PFSK-1 (cell line): ENCODE measurements around the gene BRIP1.

Source experiments
- FOXP2 ChIP-seq: optimal IDR thresholded peaks from 2 replicates; pipeline ENCODE3; 2011; ENCODE audit warnings: borderline replicate concordance, control low read depth, inconsistent platforms; ENCODE audit not compliant: insufficient read depth; ENCODE audit errors: extremely low read length, extremely low read depth
- POLR2AphosphoS5 ChIP-seq: IDR thresholded peaks from 2 replicates; pipeline ENCODE4 v1.6.1; 2012; ENCODE audit warnings: low read depth, mild to moderate bottlenecking, control low read depth, low read length, moderate library complexity
- SIN3A ChIP-seq: IDR thresholded peaks from 2 replicates; pipeline ENCODE4 v1.6.1; 2012; ENCODE audit warnings: mild to moderate bottlenecking, low read length, moderate library complexity, borderline replicate concordance; ENCODE audit not compliant: insufficient read depth
- TAF1 ChIP-seq: IDR thresholded peaks from 2 replicates; pipeline ENCODE4 v1.6.1; 2012; ENCODE audit warnings: low read length, control low read depth, borderline replicate concordance; ENCODE audit not compliant: insufficient read depth
- TF ChIP-seq, protein P1 (sequence below), 2 experiments: IDR thresholded peaks; 2 replicates each; pipeline versions ENCODE4 v1.6.1 to v1.8.0; 2011 to 2012; ENCODE audit warnings: low read depth in 2 of 2, low read length in 2 of 2, control low read depth in 1 of 2, inconsistent platforms in 1 of 2, mild to moderate bottlenecking in 1 of 2, moderate library complexity in 1 of 2; ENCODE audit not compliant: insufficient read depth in 1 of 2

The BRIP1 gene

GRCh38 chr17:61793565-61793964, 69.8 kb downstream of the BRIP1 start:
- TF ChIP-seq SIN3A (no peak), FOXP2 (no peak), POLR2AphosphoS5 (no peak), TAF1 (no peak)
- TF ChIP-seq, protein P1, sequence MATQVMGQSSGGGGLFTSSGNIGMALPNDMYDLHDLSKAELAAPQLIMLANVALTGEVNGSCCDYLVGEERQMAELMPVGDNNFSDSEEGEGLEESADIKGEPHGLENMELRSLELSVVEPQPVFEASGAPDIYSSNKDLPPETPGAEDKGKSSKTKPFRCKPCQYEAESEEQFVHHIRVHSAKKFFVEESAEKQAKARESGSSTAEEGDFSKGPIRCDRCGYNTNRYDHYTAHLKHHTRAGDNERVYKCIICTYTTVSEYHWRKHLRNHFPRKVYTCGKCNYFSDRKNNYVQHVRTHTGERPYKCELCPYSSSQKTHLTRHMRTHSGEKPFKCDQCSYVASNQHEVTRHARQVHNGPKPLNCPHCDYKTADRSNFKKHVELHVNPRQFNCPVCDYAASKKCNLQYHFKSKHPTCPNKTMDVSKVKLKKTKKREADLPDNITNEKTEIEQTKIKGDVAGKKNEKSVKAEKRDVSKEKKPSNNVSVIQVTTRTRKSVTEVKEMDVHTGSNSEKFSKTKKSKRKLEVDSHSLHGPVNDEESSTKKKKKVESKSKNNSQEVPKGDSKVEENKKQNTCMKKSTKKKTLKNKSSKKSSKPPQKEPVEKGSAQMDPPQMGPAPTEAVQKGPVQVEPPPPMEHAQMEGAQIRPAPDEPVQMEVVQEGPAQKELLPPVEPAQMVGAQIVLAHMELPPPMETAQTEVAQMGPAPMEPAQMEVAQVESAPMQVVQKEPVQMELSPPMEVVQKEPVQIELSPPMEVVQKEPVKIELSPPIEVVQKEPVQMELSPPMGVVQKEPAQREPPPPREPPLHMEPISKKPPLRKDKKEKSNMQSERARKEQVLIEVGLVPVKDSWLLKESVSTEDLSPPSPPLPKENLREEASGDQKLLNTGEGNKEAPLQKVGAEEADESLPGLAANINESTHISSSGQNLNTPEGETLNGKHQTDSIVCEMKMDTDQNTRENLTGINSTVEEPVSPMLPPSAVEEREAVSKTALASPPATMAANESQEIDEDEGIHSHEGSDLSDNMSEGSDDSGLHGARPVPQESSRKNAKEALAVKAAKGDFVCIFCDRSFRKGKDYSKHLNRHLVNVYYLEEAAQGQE (IDR thresholded peaks at IDR 0.05; ENCODE audit: insufficient read depth in 1 of 2, low read depth in 2 of 2, low read length in 2 of 2): no peak

DNA sequence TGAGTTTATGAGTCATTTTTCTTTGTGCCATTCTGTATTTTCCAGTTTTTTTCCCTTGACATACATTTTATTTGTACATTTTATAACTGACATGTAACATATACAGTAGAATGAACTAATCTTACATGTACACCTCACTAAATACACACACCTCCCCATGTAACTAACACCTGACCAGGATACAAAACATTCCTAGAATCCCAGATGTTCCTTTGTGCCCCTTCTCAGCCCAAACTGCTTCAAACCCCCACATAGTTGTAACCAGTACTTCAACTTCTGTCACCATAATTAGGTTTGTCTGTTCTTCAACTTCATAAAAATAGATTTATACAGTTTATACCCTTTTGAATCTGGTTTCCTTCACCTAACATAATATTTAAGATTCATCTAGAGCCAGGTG, 73.5 kb downstream of the BRIP1 start:
- no peak for TF ChIP-seq POLR2AphosphoS5
- no peak for TF ChIP-seq FOXP2
- TF ChIP-seq SIN3A: no peak
- TF ChIP-seq, protein P1 (IDR thresholded peaks at IDR 0.05; ENCODE audit: insufficient read depth in 1 of 2, low read depth in 2 of 2, low read length in 2 of 2): no peak
- TF ChIP-seq TAF1: no peak

- TF ChIP-seq TAF1: no peak
- TF ChIP-seq, protein P1 (IDR thresholded peaks at IDR 0.05; ENCODE audit: insufficient read depth in 1 of 2, low read depth in 2 of 2, low read length in 2 of 2): no peak
- no peak for TF ChIP-seq FOXP2
- no peak for TF ChIP-seq POLR2AphosphoS5
- no peak for TF ChIP-seq SIN3A
These were observed 77.2 kb downstream of the BRIP1 start for GRCh38 chr17:61786088-61786487.

- TF ChIP-seq, protein P1 (IDR thresholded peaks at IDR 0.05; ENCODE audit: insufficient read depth in 1 of 2, low read depth in 2 of 2, low read length in 2 of 2): no peak
- TF ChIP-seq TAF1 (no peak), POLR2AphosphoS5 (no peak), FOXP2 (no peak), SIN3A (no peak)
These were observed 78.8 kb downstream of the BRIP1 start for GRCh38 chr17:61784510-61784909.

DNA sequence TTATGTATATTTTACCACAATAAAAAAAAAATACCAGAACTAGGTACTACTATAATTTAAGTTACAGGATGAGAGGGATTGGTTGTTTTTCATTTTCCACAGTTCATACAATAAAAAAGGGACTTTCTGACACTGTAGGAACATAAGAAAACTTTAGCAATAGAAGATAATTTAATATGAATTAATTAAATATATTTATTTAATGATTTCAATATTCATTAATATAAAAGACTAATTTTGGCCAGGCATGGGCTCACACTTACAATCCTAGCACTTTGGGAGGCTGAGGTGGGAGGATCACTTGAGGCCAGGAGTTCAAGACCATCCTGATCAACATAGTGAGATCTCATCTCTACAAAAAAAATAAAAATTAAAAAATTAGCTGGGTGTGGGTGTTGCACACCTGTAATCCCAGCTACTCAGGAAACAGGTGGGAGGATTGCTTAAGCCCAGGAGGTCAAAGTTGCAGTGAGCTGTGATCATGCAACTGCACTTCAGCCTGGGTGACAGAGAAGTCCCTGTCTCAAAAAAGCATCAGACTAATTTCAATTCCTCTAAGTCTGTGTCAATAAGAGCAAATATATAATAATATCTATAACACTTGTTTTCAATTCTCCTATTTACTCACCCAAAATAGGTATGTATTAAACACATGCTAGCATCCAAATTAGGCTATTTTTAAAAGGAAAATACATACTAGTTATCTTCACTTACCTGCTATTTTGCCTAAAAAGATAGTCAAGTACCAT, 79.6 kb downstream of the BRIP1 start:
- TF ChIP-seq, protein P1 (IDR thresholded peaks at IDR 0.05; ENCODE audit: insufficient read depth in 1 of 2, low read depth in 2 of 2, low read length in 2 of 2): no peak
- TF ChIP-seq SIN3A (no peak), FOXP2 (no peak), TAF1 (no peak), POLR2AphosphoS5 (no peak)
